ENCODE measurements around the gene TPCN1. TPM values are rescaled to one million over a fixed set of nuclear protein-coding genes. Genes with fewer than 3 reads are reported as not detected.

Gene TPCN1
- total and polyA plus RNA-seq, 2 of the 8 experiments (the other 6 are each of a cell fraction or from before 2014, with no cell fraction given) = 14.9 to 21.4 TPM

- TF ChIP-seq FOSL1 (IDR thresholded peaks at IDR 0.05; ENCODE audit: insufficient read depth, low read depth, low read length) (no peak), TBP (IDR thresholded peaks at IDR 0.05; ENCODE audit: low read depth, low read length) (no peak), JUND (IDR thresholded peaks at IDR 0.05; ENCODE audit: low read length) (no peak), E2F6 (IDR thresholded peaks at IDR 0.05) (no peak), BCL11A (IDR thresholded peaks at IDR 0.05; ENCODE audit: low read depth in 2 of 2, low read length in 2 of 2) (no peak)
Observed at GRCh38 chr12:113341535-113341934, 120.3 kb downstream of the TPCN1 start (continued).

Measured in H1 (cell line).